ENCODE measurements around the gene SELENOI. TPM values are rescaled to one million over a fixed set of nuclear protein-coding genes. Genes with fewer than 3 reads are reported as not detected.
"Not testable (repeated sequence)": the region's sequence is repeated elsewhere in the genome, so short reads cannot be mapped to it uniquely, and the experiment has no call there.

SELENOI gene
- total RNA-seq, 1 experiment from 2014 or later = 63.3 TPM

GRCh38 chr2:26370909-26371308 is 25.0 kb downstream of the SELENOI start:
- intact Hi-C loops (cut with micrococcal nuclease); CTCF ChIA-PET; H3K4me3 ChIP-seq (replicated peaks in 1 of 2; ENCODE audit: low read depth in 1 of 2, low read length in 2 of 2); H3K4me1 ChIP-seq (ENCODE audit: control insufficient read depth in 1 of 2, insufficient read depth in 2 of 2, low read length in 2 of 2); ATAC-seq; H3K9ac ChIP-seq (ENCODE audit: low read length); H3K9me2 ChIP-seq (ENCODE audit: insufficient read depth); DNase-seq (ENCODE audit: low read depth, low spot score); H4K20me1 ChIP-seq (ENCODE audit: insufficient read depth); H2AFZ ChIP-seq (ENCODE audit: low read depth, low read length, poor library complexity, severe bottlenecking); H3K4me2 ChIP-seq (ENCODE audit: low read length); RAD21 ChIA-PET (ENCODE audit: low non-redundant PET in 1 of 2, low total read pairs in 2 of 2, uncharacterized antibody in 2 of 2, unreplicated experiment in 2 of 2); POLR2A ChIA-PET; BruUV-seq (replicated peaks); H3K27ac ChIP-seq (ENCODE audit: low read depth, low read length); H3K27me3 ChIP-seq (ENCODE audit: insufficient read depth, low read length); H3K9me3 ChIP-seq (ENCODE audit: control insufficient read depth in 1 of 2, insufficient read depth in 1 of 2, low read depth in 1 of 2, low read length in 2 of 2): not testable (repeated sequence)
- peaks cover 18% of the 10 kb centered on the region for H3K79me2 ChIP-seq (ENCODE audit: insufficient read depth, low read length)
- H3K36me3 ChIP-seq (ENCODE audit: control insufficient read depth in 1 of 2, insufficient read depth in 2 of 2, low read length in 2 of 2) = peaks cover 19 to 37% of the 10 kb centered on the region in 2 experiments

GRCh38 chr2:26376799-26377198 is 30.9 kb downstream of the SELENOI start:
- no peak overlapping the region for H3K27ac ChIP-seq (ENCODE audit: low read depth, low read length)
- ChIA-PET CTCF (no interaction called here), RAD21 (ENCODE audit: low non-redundant PET in 1 of 2, low total read pairs in 2 of 2, uncharacterized antibody in 2 of 2, unreplicated experiment in 2 of 2) (no interaction called here)

More at GRCh38 chr2:26376799-26377198, 30.9 kb downstream of the SELENOI start:
- Histone ChIP-seq H3K9me3 (ENCODE audit: control insufficient read depth in 1 of 2, insufficient read depth in 1 of 2, low read depth in 1 of 2, low read length in 2 of 2) (no peaks in the 10 kb centered on the region), H3K4me3 (replicated peaks in 1 of 2; ENCODE audit: low read depth in 1 of 2, low read length in 2 of 2) (no peak overlapping the region), H2AFZ (ENCODE audit: low read depth, low read length, poor library complexity, severe bottlenecking) (no peak overlapping the region), H3K4me2 (ENCODE audit: low read length) (no peak overlapping the region), H3K9ac (ENCODE audit: low read length) (no peak overlapping the region), H3K36me3 (ENCODE audit: control insufficient read depth in 1 of 2, insufficient read depth in 2 of 2, low read length in 2 of 2) (peaks cover 13 to 37% of the 10 kb centered on the region in 2 experiments), H3K79me2 (ENCODE audit: insufficient read depth, low read length) (peaks cover 26% of the 10 kb centered on the region; the same call in 1 of the 2 replicates), H3K4me1 (ENCODE audit: control insufficient read depth in 1 of 2, insufficient read depth in 2 of 2, low read length in 2 of 2) (no peaks in the 10 kb centered on the region), H3K27me3 (ENCODE audit: insufficient read depth, low read length) (no peaks in the 10 kb centered on the region), H3K9me2 (ENCODE audit: insufficient read depth) (no peaks in the 10 kb centered on the region), H4K20me1 (ENCODE audit: insufficient read depth) (peaks cover 5% of the 10 kb centered on the region; the same call in 1 of the 2 replicates)
- TF ChIP-seq YY1 (IDR thresholded peaks at IDR 0.05; ENCODE audit: extremely low read depth, insufficient replicate concordance, low read depth, low read length) (no peak), MAX (IDR thresholded peaks at IDR 0.05) (no peak), SIN3A (IDR thresholded peaks at IDR 0.05; ENCODE audit: low read depth) (no peak), EGR1 (IDR thresholded peaks at IDR 0.05; ENCODE audit: low read depth) (no peak), ZFX (IDR thresholded peaks at IDR 0.05) (no peak), CTCF (IDR thresholded peaks at IDR 0.05 in 2 of 3, conservative IDR thresholded peaks at IDR 0.05 in 1 of 3; ENCODE audit: borderline replicate concordance in 1 of 3, insufficient read depth in 1 of 3, low read depth in 2 of 3, low read length in 2 of 3) (no peak), TCF7L2 (IDR thresholded peaks at IDR 0.05; ENCODE audit: borderline replicate concordance, extremely low read depth, insufficient read depth, insufficient read length) (no peak), SRF (IDR thresholded peaks at IDR 0.05; ENCODE audit: low read depth) (no peak), EZH2 (IDR thresholded peaks at IDR 0.05) (no peak), POLR2AphosphoS5 (IDR thresholded peaks at IDR 0.05; ENCODE audit: low read depth, low read length) (no peak), JUND (IDR thresholded peaks at IDR 0.05) (no peak), RAD21 (IDR thresholded peaks at IDR 0.05; ENCODE audit: low read depth) (no peak), ZNF274 (IDR thresholded peaks at IDR 0.05; ENCODE audit: low read depth, low read length) (no peak), ELF1 (IDR thresholded peaks at IDR 0.05; ENCODE audit: borderline replicate concordance, low read depth) (no peak), CEBPB (IDR thresholded peaks at IDR 0.05; ENCODE audit: low read depth) (no peak), ZBTB33 (IDR thresholded peaks at IDR 0.05; ENCODE audit: extremely low read depth, insufficient replicate concordance, low read length) (no peak), POLR2A (IDR thresholded peaks at IDR 0.05; ENCODE audit: borderline replicate concordance, extremely low read depth, insufficient read depth, insufficient read length) (no peak), CBX3 (IDR thresholded peaks at IDR 0.05; ENCODE audit: low read depth) (no peak)
- intact Hi-C loops (cut with micrococcal nuclease) = no loop called here
- DNase-seq (ENCODE audit: low read depth, low spot score) (no peak), ATAC-seq (no peak)
- POLR2A ChIA-PET = no interaction called here
- BruUV-seq (replicated peaks) = no TSS peak

Data from HCT116 (cell line).